Progenitor cell of endocrine pancreas (in vitro differentiated cells): ENCODE data around the gene IL20RA. TPM values are rescaled to one million over a fixed set of nuclear protein-coding genes. Genes with fewer than 3 reads are reported as not detected.

Source experiments
- DNase-seq: peaks from one replicate; pipeline ENCODE4 v3.0.0; 2021; ENCODE audit warnings: low spot score; ENCODE audit not compliant: unreplicated experiment
- H3K27ac Mint-ChIP-seq: 2 replicates; pipeline ENCODE4 v1.8.0; 2021; ENCODE audit warnings: mild to moderate bottlenecking, moderate library complexity, mixed read lengths
- H3K27me3 Mint-ChIP-seq: 2 replicates; pipeline ENCODE4 v1.8.0; 2021; ENCODE audit warnings: mixed read lengths
- H3K36me3 Mint-ChIP-seq: 2 replicates; pipeline ENCODE4 v1.8.0; 2022; ENCODE audit warnings: mixed read lengths; ENCODE audit not compliant: insufficient read depth
- H3K4me1 Mint-ChIP-seq: 2 replicates; pipeline ENCODE4 v1.8.0; 2021; ENCODE audit warnings: low read depth, mixed read lengths
- H3K4me3 Mint-ChIP-seq: 2 replicates; pipeline ENCODE4 v1.8.0; 2021; ENCODE audit warnings: low read depth, mild to moderate bottlenecking, moderate library complexity, mixed read lengths
- H3K9me3 Mint-ChIP-seq: 2 replicates; pipeline ENCODE4 v1.8.0; 2021; ENCODE audit warnings: low read depth, mixed read lengths
- total RNA-seq: library from RNA; stranded (reverse); gene quantifications from 2 replicates; pipeline ENCODE4 v1.2.1, GENCODE V29; 2021
- TF ChIP-seq, protein P1 (sequence below): fragments of 200-600 bp; sonication (generic); IDR thresholded peaks from one replicate; pipeline ENCODE4 v1.5.0; 2021; ENCODE audit warnings: antibody characterized with exemption, mild to moderate bottlenecking; ENCODE audit not compliant: unreplicated experiment

IL20RA gene
- total RNA-seq, 1 donor from 2014 or later = 0.84 TPM

DNA sequence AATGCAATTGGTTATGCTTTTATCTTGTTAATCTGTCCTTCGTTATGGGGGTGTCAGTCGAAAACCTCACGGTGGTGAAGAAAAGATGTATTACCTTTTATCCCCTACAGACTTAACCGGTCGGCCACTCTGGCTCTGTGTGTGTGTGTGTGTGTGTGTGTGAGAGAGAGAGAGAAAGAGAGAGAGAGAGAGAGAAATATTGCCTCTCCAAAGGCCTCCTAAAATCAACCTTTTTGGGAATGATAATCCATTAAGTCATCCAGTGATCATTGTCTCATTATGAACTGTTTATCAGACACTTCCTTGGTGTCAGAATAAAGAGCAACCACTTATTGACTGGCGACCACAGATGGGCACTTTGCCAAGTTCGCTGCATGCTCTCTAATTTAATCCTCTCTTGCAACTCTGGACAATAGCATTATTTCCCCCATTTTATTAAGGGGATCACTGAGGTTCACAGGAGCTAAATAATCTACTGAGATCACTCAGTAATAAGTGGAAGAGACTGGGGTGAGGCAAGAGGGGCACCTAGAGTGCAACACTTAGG, 92.0 kb downstream of the IL20RA start:
- peaks cover 3% of the 10 kb centered on the region for H3K4me1 Mint-ChIP-seq

DNA sequence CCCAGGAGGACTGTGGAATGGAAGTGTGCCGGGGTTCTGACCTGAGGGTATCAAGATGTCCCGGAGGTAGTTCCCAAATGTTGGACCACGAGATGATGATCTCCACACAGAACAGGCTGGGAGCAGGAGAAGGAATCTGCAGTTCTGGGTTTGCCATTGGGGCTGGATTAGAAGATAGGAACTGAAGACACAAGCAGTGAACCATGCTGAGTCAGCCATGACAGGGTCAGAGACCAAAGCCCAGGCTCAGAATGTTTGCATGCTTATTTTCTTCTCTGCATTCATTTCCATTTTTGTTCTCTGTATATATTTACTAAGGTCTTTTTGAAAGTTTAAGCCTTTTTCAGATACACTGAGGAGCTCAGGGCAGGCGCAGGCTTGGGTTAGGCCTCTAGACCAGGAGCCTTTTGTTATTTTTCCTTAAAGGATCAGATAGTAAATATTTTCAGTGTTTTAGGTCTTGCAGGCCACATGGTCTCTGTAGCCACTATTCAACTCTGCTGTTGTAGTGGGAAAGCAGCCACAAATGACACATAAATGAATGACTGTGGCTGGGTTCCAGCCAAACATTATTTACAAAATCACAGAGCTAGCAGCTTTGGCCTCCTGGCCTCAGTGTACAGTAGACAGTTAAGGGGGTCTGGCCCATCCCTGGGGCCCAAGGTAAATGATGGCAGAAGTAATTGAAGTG, 94.2 kb downstream of the IL20RA start:
- Mint-ChIP-seq H3K9me3 (peaks cover 8% of the 10 kb centered on the region), H3K36me3 (peaks cover 2% of the 10 kb centered on the region), H3K27me3 (peaks cover 9% of the 10 kb centered on the region), H3K27ac (no peak overlapping the region), H3K4me1 (no peaks in the 10 kb centered on the region), H3K4me3 (no peak overlapping the region)
- TF ChIP-seq, protein P1, sequence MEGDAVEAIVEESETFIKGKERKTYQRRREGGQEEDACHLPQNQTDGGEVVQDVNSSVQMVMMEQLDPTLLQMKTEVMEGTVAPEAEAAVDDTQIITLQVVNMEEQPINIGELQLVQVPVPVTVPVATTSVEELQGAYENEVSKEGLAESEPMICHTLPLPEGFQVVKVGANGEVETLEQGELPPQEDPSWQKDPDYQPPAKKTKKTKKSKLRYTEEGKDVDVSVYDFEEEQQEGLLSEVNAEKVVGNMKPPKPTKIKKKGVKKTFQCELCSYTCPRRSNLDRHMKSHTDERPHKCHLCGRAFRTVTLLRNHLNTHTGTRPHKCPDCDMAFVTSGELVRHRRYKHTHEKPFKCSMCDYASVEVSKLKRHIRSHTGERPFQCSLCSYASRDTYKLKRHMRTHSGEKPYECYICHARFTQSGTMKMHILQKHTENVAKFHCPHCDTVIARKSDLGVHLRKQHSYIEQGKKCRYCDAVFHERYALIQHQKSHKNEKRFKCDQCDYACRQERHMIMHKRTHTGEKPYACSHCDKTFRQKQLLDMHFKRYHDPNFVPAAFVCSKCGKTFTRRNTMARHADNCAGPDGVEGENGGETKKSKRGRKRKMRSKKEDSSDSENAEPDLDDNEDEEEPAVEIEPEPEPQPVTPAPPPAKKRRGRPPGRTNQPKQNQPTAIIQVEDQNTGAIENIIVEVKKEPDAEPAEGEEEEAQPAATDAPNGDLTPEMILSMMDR = no peak
- DNase-seq = no peak

More for the DNA sequence above, 92.0 kb downstream of the IL20RA start:
- Mint-ChIP-seq H3K9me3 (peaks cover 8% of the 10 kb centered on the region), H3K27ac (no peak overlapping the region), H3K4me3 (no peak overlapping the region), H3K27me3 (peaks cover 7% of the 10 kb centered on the region), H3K36me3 (peaks cover 2% of the 10 kb centered on the region)
- TF ChIP-seq, protein P1 = no peak
- DNase-seq = no peak

Other genes with a start within 250 kb of the IL20RA start
- gene PEX7, start 222.4 kb downstream of the IL20RA start, total RNA-seq = 6.9 and 9.0 TPM in 2 replicates
- gene SLC35D3, start 122.7 kb downstream of the IL20RA start, total RNA-seq = 0.13 TPM in 1 of 2 replicates, not detected in the other
- gene IL22RA2, start 128.7 kb upstream of the IL20RA start, total RNA-seq = not detected in 2 replicates
- 29.4 and 31.0 TPM in 2 replicates for gene IFNGR1, start 174.4 kb upstream of the IL20RA start, total RNA-seq